SIG-M5 treated with dmso at 0.1 percent for 504 hours (cell line): ENCODE measurements around the gene CMTM4.

Source experiments
- DNase-seq: peaks from one replicate; lab custom pipeline; 2025; ENCODE audit not compliant: unreplicated experiment; lab: John Stamatoyannopoulos, UW

Gene CMTM4

GRCh38 chr16:66696669-66697630, at the start of gene CMTM4:
CMTM4 (minus strand) TSS chr16:66696743; CDS start chr16:66696525, 218 bp downstream.
- peak; percentile 58 for DNase-seq

GRCh38 chr16:66746048-66746447, 49.5 kb upstream of the CMTM4 start:
- DNase-seq = no peak

- no peak for DNase-seq
These were observed 45.6 kb upstream of the CMTM4 start for GRCh38 chr16:66741950-66742808.

GRCh38 chr16:66741169-66741900, 44.8 kb upstream of the CMTM4 start:
- no peak for DNase-seq

GRCh38 chr16:66740533-66740932, 44.0 kb upstream of the CMTM4 start:
- no peak for DNase-seq

- peak; percentile 34 for DNase-seq
These were observed 43.5 kb upstream of the CMTM4 start for GRCh38 chr16:66740010-66740409.

- no peak for DNase-seq
These were observed 39.3 kb upstream of the CMTM4 start for GRCh38 chr16:66735891-66736290.

- no peak for DNase-seq
These were observed 34.6 kb upstream of the CMTM4 start for GRCh38 chr16:66731101-66731500.

GRCh38 chr16:66728804-66729203, 32.3 kb upstream of the CMTM4 start:
- DNase-seq = no peak

- peak; percentile 62 for DNase-seq
These were observed 31.7 kb upstream of the CMTM4 start for GRCh38 chr16:66728117-66728787.

GRCh38 chr16:66720766-66721165, 24.2 kb upstream of the CMTM4 start:
- no peak for DNase-seq

GRCh38 chr16:66719246-66719645, 22.7 kb upstream of the CMTM4 start:
- no peak for DNase-seq

GRCh38 chr16:66717776-66718175, 21.2 kb upstream of the CMTM4 start:
- no peak for DNase-seq

GRCh38 chr16:66717112-66717675, 20.7 kb upstream of the CMTM4 start:
- DNase-seq = peak; percentile 32

GRCh38 chr16:66714654-66715307, 18.2 kb upstream of the CMTM4 start:
- no peak for DNase-seq

GRCh38 chr16:66714062-66714461, 17.5 kb upstream of the CMTM4 start:
- DNase-seq = no peak

- no peak for DNase-seq
These were observed 16.5 kb upstream of the CMTM4 start for GRCh38 chr16:66713076-66713475.

GRCh38 chr16:66712512-66712911, 16.0 kb upstream of the CMTM4 start:
- no peak for DNase-seq

GRCh38 chr16:66711581-66711980, 15.0 kb upstream of the CMTM4 start:
- no peak for DNase-seq

- no peak for DNase-seq
These were observed 9.9 kb upstream of the CMTM4 start for GRCh38 chr16:66706506-66706880.
